MCF 10A (cell line): ENCODE results near the gene ZNF410. TPM values are rescaled to one million over a fixed set of nuclear protein-coding genes. Genes with fewer than 3 reads are reported as not detected.

ENCODE experiments used
- BruUV-seq: library from RNA; stranded (reverse); fragments of 400-500 nt; replicated peaks from 2 replicates; lab custom pipeline; 2021; lab: Mats Ljungman, UMichigan
- CTCF ChIA-PET: fragments of 300-600 bp; sonication (Branson Sonifier 250); formaldehyde crosslinking; extraction: SDS; loops from one replicate; lab custom pipeline; 2021; ENCODE audit warnings: antibody characterized with exemption, inconsistent platforms; lab: Yijun Ruan, JAX
- POLR2A ChIA-PET: fragments of 300-600, 350-650 bp; sonication (Branson Sonifier 250); formaldehyde crosslinking; extraction: SDS; loops from one replicate; lab custom pipeline; 2020; ENCODE audit warnings: antibody characterized with exemption, inconsistent platforms; lab: Yijun Ruan, JAX
- DNase-seq: peaks from one replicate; pipeline ENCODE4 v3.0.0-alpha.2; 2018; ENCODE audit not compliant: unreplicated experiment
- H3K27ac Mint-ChIP-seq: one replicate; pipeline ENCODE4 v1.8.0; 2022; ENCODE audit warnings: mild to moderate bottlenecking, low read depth, mixed read lengths; ENCODE audit not compliant: unreplicated experiment
- H3K27me3 Mint-ChIP-seq: one replicate; pipeline ENCODE4 v1.8.0; 2022; ENCODE audit warnings: mixed read lengths; ENCODE audit not compliant: insufficient read depth, unreplicated experiment
- H3K36me3 Mint-ChIP-seq: one replicate; pipeline ENCODE4 v1.8.0; 2022; ENCODE audit warnings: mild to moderate bottlenecking, moderate library complexity, mixed read lengths; ENCODE audit not compliant: insufficient read depth, unreplicated experiment
- H3K4me1 Mint-ChIP-seq: one replicate; pipeline ENCODE4 v1.8.0; 2022; ENCODE audit warnings: mixed read lengths; ENCODE audit not compliant: insufficient read depth, unreplicated experiment
- H3K4me3 Mint-ChIP-seq: one replicate; pipeline ENCODE4 v1.8.0; 2022; ENCODE audit warnings: mild to moderate bottlenecking, moderate library complexity, mixed read lengths; ENCODE audit not compliant: unreplicated experiment
- H3K9me3 Mint-ChIP-seq: one replicate; pipeline ENCODE4 v1.8.0; 2022; ENCODE audit warnings: mixed read lengths; ENCODE audit not compliant: unreplicated experiment
- CTCF ChIP-seq: fragments of 200-600 bp; IDR thresholded peaks from one replicate; pipeline ENCODE4 v1.8.0; 2022; ENCODE audit warnings: antibody characterized with exemption, mild to moderate bottlenecking; ENCODE audit not compliant: unreplicated experiment
- intact Hi-C: fragments of 100-400 bp; cut with micrococcal nuclease; formaldehyde crosslinking; loops from 2 replicates; pipeline ENCODE4 v1.14.1; 2022
- total RNA-seq: library from RNA; stranded (reverse); gene quantifications from 2 replicates; pipeline ENCODE4 v1.2.3, GENCODE V29; 2022

The ZNF410 gene
- total RNA-seq, 1 experiment from 2014 or later, result 76.0 TPM

GRCh38 chr14:73973497-73973896, 86.8 kb downstream of the ZNF410 start:
- H3K4me1 Mint-ChIP-seq, result no peaks in the 10 kb centered on the region
- no peak for DNase-seq
- H3K9me3 Mint-ChIP-seq, result no peaks in the 10 kb centered on the region
- no peak overlapping the region for H3K27ac Mint-ChIP-seq
- TF ChIP-seq CTCF, result no peak
- ChIA-PET POLR2A (no interaction called here), CTCF (no interaction called here)
- intact Hi-C loops, result no loop called here
- no peaks in the 10 kb centered on the region for H3K27me3 Mint-ChIP-seq
- no TSS peak for BruUV-seq
- peaks cover 46% of the 10 kb centered on the region for H3K36me3 Mint-ChIP-seq
- no peak overlapping the region for H3K4me3 Mint-ChIP-seq

- H3K27ac Mint-ChIP-seq, result no peak overlapping the region
- peaks cover 34% of the 10 kb centered on the region for H3K36me3 Mint-ChIP-seq
- no peaks in the 10 kb centered on the region for H3K9me3 Mint-ChIP-seq
- BruUV-seq, result no TSS peak
- no peak for DNase-seq
- H3K27me3 Mint-ChIP-seq, result no peaks in the 10 kb centered on the region
- no peak overlapping the region for H3K4me3 Mint-ChIP-seq
- no peaks in the 10 kb centered on the region for H3K4me1 Mint-ChIP-seq
- ChIA-PET POLR2A (no interaction called here), CTCF (no interaction called here)
- no peak for TF ChIP-seq CTCF
- intact Hi-C loops, result no loop called here
Measured at GRCh38 chr14:73976125-73976524, 89.5 kb downstream of the ZNF410 start.

GRCh38 chr14:73977896-73978295, 91.2 kb downstream of the ZNF410 start:
- CTCF ChIA-PET, result interaction anchor here (0.6 to 1.7 kb wide), 3 partner anchors 14 to 775 kb away, joined by 5 to 6 read pairs (median 6); no protein-coding TSS in a partner anchor
- H3K36me3 Mint-ChIP-seq, result peaks cover 25% of the 10 kb centered on the region
- no peaks in the 10 kb centered on the region for H3K27me3 Mint-ChIP-seq
- no peak for TF ChIP-seq CTCF
- intact Hi-C loops, result no loop called here
- no peak for DNase-seq
- H3K4me3 Mint-ChIP-seq, result no peak overlapping the region
- H3K27ac Mint-ChIP-seq, result no peak overlapping the region
- BruUV-seq, result no TSS peak
- no peaks in the 10 kb centered on the region for H3K9me3 Mint-ChIP-seq
- POLR2A ChIA-PET, result interaction anchor here (0.7 kb wide), 1 partner anchor 31 kb away, joined by 3 read pairs; no protein-coding TSS in a partner anchor
- H3K4me1 Mint-ChIP-seq, result no peaks in the 10 kb centered on the region

Other genes starting within 250 kb of the ZNF410 start
- 18.5 and 33.0 TPM in 2 replicates for gene DNAL1, start 241.9 kb upstream of the ZNF410 start, total RNA-seq
- gene PNMA1, start 172.5 kb upstream of the ZNF410 start, total RNA-seq, result 43.3 and 46.3 TPM in 2 replicates
- gene PTGR2, start 35.0 kb upstream of the ZNF410 start, total RNA-seq, result 9.2 and 13.1 TPM in 2 replicates
- gene FAM161B, start 63.2 kb downstream of the ZNF410 start, total RNA-seq, result 2.1 and 3.0 TPM in 2 replicates
- 25.0 and 25.5 TPM in 2 replicates for gene COQ6, start 63.4 kb downstream of the ZNF410 start, total RNA-seq
- gene ENTPD5, start 132.4 kb downstream of the ZNF410 start, total RNA-seq, result 13.9 and 15.8 TPM in 2 replicates
- 2.0 and 4.2 TPM in 2 replicates for gene BBOF1, start 132.5 kb downstream of the ZNF410 start, total RNA-seq
- gene ALDH6A1, start 197.6 kb downstream of the ZNF410 start, total RNA-seq, result 22.4 and 28.9 TPM in 2 replicates
- 8.7 and 9.5 TPM in 2 replicates for gene LIN52, start 198.1 kb downstream of the ZNF410 start, total RNA-seq